ENCODE measurements around the gene HES3. TPM values are rescaled to one million over a fixed set of nuclear protein-coding genes. Genes with fewer than 3 reads are reported as not detected.

HES3 gene
- total and polyA plus RNA-seq, 2 of the 4 experiments (the other 2 are of a cell fraction) = not detected

GRCh38 chr1:6210591-6211355 is 33.2 kb upstream of the HES3 start:
- H2AFZ ChIP-seq (replicated peaks; ENCODE audit: low read length, poor library complexity) = no peak overlapping the region
- 93% methylated on average over 5 of the region's 29 CpGs; no CpG with 5 or more reads in 1 of the 2 experiments for WGBS, 2 experiments (ENCODE audit: extremely low coverage in 2 of 2, insufficient read length in 1 of 2)
- H3K4me2 ChIP-seq (ENCODE audit: low read depth, low read length) = no peak overlapping the region
- no peaks in the 10 kb centered on the region for H3K9me1 ChIP-seq (ENCODE audit: insufficient read depth, low read length)
- no peak for ATAC-seq (ENCODE audit: low read depth)
- H3K4ac ChIP-seq (ENCODE audit: low read depth, low read length) = no peak overlapping the region
- H3K27me3 ChIP-seq (ENCODE audit: control insufficient read depth, insufficient read depth, low read length) = no peaks in the 10 kb centered on the region; the same call in 1 of the 2 replicates
- no peak overlapping the region for H4K5ac ChIP-seq (ENCODE audit: low read depth, low read length)
- H3K36me3 ChIP-seq (ENCODE audit: control insufficient read depth, insufficient read depth, low read length) = no peaks in the 10 kb centered on the region
- no peak overlapping the region for H4K91ac ChIP-seq (ENCODE audit: insufficient read depth, low read depth, low read length)
- no peaks in the 10 kb centered on the region; the same call in 1 of the 2 replicates for H4K20me1 ChIP-seq (ENCODE audit: insufficient read depth, low read length)
- no peak overlapping the region for H3K18ac ChIP-seq (ENCODE audit: low read depth, low read length)
- H3K14ac ChIP-seq (replicated peaks; ENCODE audit: low read depth, low read length) = no peak overlapping the region
- no peaks in the 10 kb centered on the region for H3K79me1 ChIP-seq (ENCODE audit: low read depth in 1 of 2, low read length in 2 of 2)
- TF ChIP-seq RCOR1 (IDR thresholded peaks at IDR 0.05; ENCODE audit: insufficient replicate concordance, low read length) (no peak), MXI1 (IDR thresholded peaks at IDR 0.05; ENCODE audit: borderline replicate concordance, low read depth, low read length) (no peak), MAFK (IDR thresholded peaks at IDR 0.05; ENCODE audit: low read depth, low read length) (no peak), NFE2L2 (IDR thresholded peaks at IDR 0.05; ENCODE audit: low read depth, low read length) (no peak)
- H3K23ac ChIP-seq (ENCODE audit: low read depth, low read length) = no peak overlapping the region
- no peak overlapping the region for H3K27ac ChIP-seq (ENCODE audit: insufficient read depth, low read length)
- intact Hi-C loops (cut with micrococcal nuclease) = no loop called here
- dilution Hi-C loops (cut with HindIII; ENCODE audit: low sequenced_read_pairs, unreplicated experiment) = no loop called here
- H3K4me1 ChIP-seq (ENCODE audit: control insufficient read depth, insufficient read depth, low read length) = peaks cover 5% of the 10 kb centered on the region; the same call in 1 of the 2 replicates
- no peaks in the 10 kb centered on the region for H3K9me3 ChIP-seq (ENCODE audit: control insufficient read depth, insufficient read depth, low read length)
- no peak overlapping the region for H2AK9ac ChIP-seq (replicated peaks; ENCODE audit: low read depth, low read length, poor library complexity)
- in situ Hi-C loops (cut with MboI; ENCODE audit: low sequenced_read_pairs) = no loop called here
- no peak for DNase-seq
- no peak overlapping the region for H2BK15ac ChIP-seq (ENCODE audit: low read depth, low read length)
- no peak overlapping the region for H2AK5ac ChIP-seq (ENCODE audit: low read depth, low read length)
- no TSS peak for BruUV-seq (replicated peaks)
- H3K56ac ChIP-seq (ENCODE audit: extremely low read depth, insufficient read depth, low read length) = no peak overlapping the region
- POLR2A ChIA-PET (ENCODE audit: unreplicated experiment) = no interaction called here
- no peak overlapping the region for H3K4me3 ChIP-seq (ENCODE audit: insufficient read depth, low read depth, low read length)
- CTCF ChIA-PET = no interaction called here
- H4K8ac ChIP-seq (ENCODE audit: low read depth in 2 of 2, low read length in 2 of 2) = no peak overlapping the region
- no peak overlapping the region for H2BK20ac ChIP-seq (ENCODE audit: low read depth, low read length)
- no peak overlapping the region for H2BK120ac ChIP-seq (ENCODE audit: low read depth, low read length)
- no peak overlapping the region for H3K9ac ChIP-seq (ENCODE audit: low read depth, low read length)
- no peak overlapping the region for H2BK5ac ChIP-seq (ENCODE audit: low read depth, low read length, poor library complexity, severe bottlenecking)

Measured in IMR-90 (cell line).